Keratinocyte (primary cell): ENCODE data around the gene WNT7B. TPM values are rescaled to one million over a fixed set of nuclear protein-coding genes. Genes with fewer than 3 reads are reported as not detected.

Experiments
- DNase-seq: peaks from one replicate; pipeline ENCODE4 v3.0.0-alpha.2; 2011; ENCODE audit warnings: low read depth, missing footprints, low spot score
- FAIRE-seq: peaks from 2 replicates; lab custom pipeline; 2011; peaks lifted over from hg19 to GRCh38; lab: Jason Lieb, UNC
- H2AFZ ChIP-seq: 2 replicates; pipeline ENCODE4 v1.6.0; 2012; ENCODE audit warnings: low read length, control low read depth, inconsistent platforms; ENCODE audit not compliant: control insufficient read depth
- H3K27ac ChIP-seq: 2 replicates; pipeline ENCODE4 v1.5.1; 2011; ENCODE audit warnings: low read length; ENCODE audit not compliant: control insufficient read depth, insufficient read depth
- H3K27me3 ChIP-seq: 3 replicates; pipeline ENCODE4 v1.6.0; 2011; ENCODE audit warnings: low read length; ENCODE audit not compliant: control insufficient read depth, insufficient read depth; ENCODE audit errors: extremely low read depth
- H3K36me3 ChIP-seq, 2 experiments: 2 replicates in 1 of 2; 3 replicates in 1 of 2; pipeline ENCODE4 v1.5.1; 2011; ENCODE audit warnings: low read length in 2 of 2, mild to moderate bottlenecking in 1 of 2; ENCODE audit not compliant: control insufficient read depth in 2 of 2, insufficient read depth in 2 of 2; ENCODE audit errors: extremely low read depth in 1 of 2
- H3K4me1 ChIP-seq: 3 replicates; pipeline ENCODE4 v1.5.1; 2011; ENCODE audit warnings: low read length; ENCODE audit not compliant: control insufficient read depth, insufficient read depth; ENCODE audit errors: extremely low read depth
- H3K4me2 ChIP-seq: 3 replicates; pipeline ENCODE4 v1.6.0; 2011; ENCODE audit warnings: low read depth, low read length; ENCODE audit not compliant: control insufficient read depth, insufficient read depth; ENCODE audit errors: extremely low read depth
- H3K4me3 ChIP-seq, 3 experiments: fragments of 200-600 bp in 1 of 3; sonication (generic) in 1 of 3; 2 replicates in 2 of 3; 3 replicates in 1 of 3; pipeline ENCODE4 v1.5.1; 2011 to 2016; ENCODE audit warnings: low read length in 3 of 3, mild to moderate bottlenecking in 3 of 3, control low read depth in 2 of 3, inconsistent platforms in 1 of 3, low read depth in 1 of 3, mixed read lengths in 1 of 3, mixed run types in 1 of 3, moderate library complexity in 1 of 3; ENCODE audit not compliant: control insufficient read depth in 2 of 3, insufficient read depth in 2 of 3; ENCODE audit errors: extremely low read depth in 1 of 3
- H3K79me2 ChIP-seq: 2 replicates; pipeline ENCODE4 v1.6.0; 2012; ENCODE audit warnings: low read length; ENCODE audit not compliant: control insufficient read depth, insufficient read depth
- H3K9ac ChIP-seq: 3 replicates; pipeline ENCODE4 v1.6.0; 2011; ENCODE audit warnings: low read length; ENCODE audit not compliant: control insufficient read depth, insufficient read depth; ENCODE audit errors: extremely low read depth
- H3K9me1 ChIP-seq: 3 replicates; pipeline ENCODE4 v1.6.0; 2011; ENCODE audit warnings: low read length; ENCODE audit not compliant: control insufficient read depth, insufficient read depth; ENCODE audit errors: extremely low read depth
- H3K9me3 ChIP-seq: 2 replicates; pipeline ENCODE4 v1.5.1; 2012; ENCODE audit warnings: low read depth, low read length; ENCODE audit not compliant: control insufficient read depth
- H4K20me1 ChIP-seq: 3 replicates; pipeline ENCODE4 v1.6.0; 2011; ENCODE audit warnings: low read length; ENCODE audit not compliant: control insufficient read depth, insufficient read depth; ENCODE audit errors: extremely low read depth
- CTCF ChIP-seq, 3 experiments: IDR thresholded peaks in 1 of 3; conservative IDR thresholded peaks in 1 of 3; optimal IDR thresholded peaks in 1 of 3; 2 replicates in 2 of 3; 3 replicates in 1 of 3; pipeline versions ENCODE3 to v1.5.1; 2011; ENCODE audit warnings: low read length in 3 of 3, mild to moderate bottlenecking in 3 of 3, moderate library complexity in 2 of 3, control low read depth in 1 of 3, inconsistent platforms in 1 of 3; ENCODE audit not compliant: insufficient read depth in 2 of 3; ENCODE audit errors: extremely low read depth in 1 of 3
- EZH2 ChIP-seq: IDR thresholded peaks from one replicate; pipeline ENCODE4 v1.6.1; 2012; ENCODE audit warnings: inconsistent platforms, mild to moderate bottlenecking, low read length, moderate library complexity
- dilution Hi-C: fragments of 300-500 bp; cut with MboI; formaldehyde crosslinking; loops from one replicate; pipeline ENCODE4 v1.7.0; 2020; ENCODE audit warnings: low sequenced_read_pairs; ENCODE audit not compliant: extremely low pct_ligation_motif_present
- polyA plus RNA-seq, 5 experiments: library from polyadenylated mRNA; depleted of rRNA in 3 of 5; stranded (reverse) in 3 of 5; stranded (forward) in 1 of 5; unstranded in 1 of 5; fragments of >200 nt; gene quantifications; 1 replicate in 1 of 5; 2 replicates in 3 of 5; 3 replicates in 1 of 5; pipeline versions ENCODE4 v1.2.1 to v1.2.3, GENCODE V29; 2011 to 2012; ENCODE audit warnings: missing spikeins in 2 of 5, low read depth in 1 of 5, low replicate concordance in 1 of 5

Gene WNT7B
- polyA plus RNA-seq, 1 donor (not counting 4 experiments of a cell fraction or from before 2014, with no cell fraction given): 1.7 TPM

GRCh38 chr22:45959719-45960476, 17.1 kb downstream of the WNT7B start:
- H3K4me1 ChIP-seq: peaks cover 23% of the 10 kb centered on the region
- H3K9me1 ChIP-seq: no peaks in the 10 kb centered on the region
- H2AFZ ChIP-seq: no peak overlapping the region
- H3K27me3 ChIP-seq: peaks cover 7% of the 10 kb centered on the region
- H4K20me1 ChIP-seq: no peaks in the 10 kb centered on the region
- FAIRE-seq (no peak), DNase-seq (no peak)
- no peaks in the 10 kb centered on the region for H3K79me2 ChIP-seq
- dilution Hi-C loops: no loop called here
- TF ChIP-seq CTCF (optimal IDR thresholded peaks at IDR 0.05 in 1 of 3, IDR thresholded peaks at IDR 0.05 in 1 of 3, conservative IDR thresholded peaks at IDR 0.05 in 1 of 3; ENCODE audit: extremely low read depth in 1 of 3, insufficient read depth in 2 of 3, low read length in 3 of 3) (no peak), EZH2 (no peak)
- no peak overlapping the region for H3K27ac ChIP-seq
- H3K4me3 ChIP-seq: no peak overlapping the region
- no peak overlapping the region for H3K4me2 ChIP-seq
- no peaks in the 10 kb centered on the region for H3K9me3 ChIP-seq
- H3K9ac ChIP-seq: no peak overlapping the region
- no peaks in the 10 kb centered on the region for H3K36me3 ChIP-seq

- Histone ChIP-seq H3K27me3 (peaks cover 7% of the 10 kb centered on the region), H2AFZ (no peak overlapping the region), H3K79me2 (no peaks in the 10 kb centered on the region), H3K4me1 (peaks cover 14% of the 10 kb centered on the region), H3K9me1 (no peaks in the 10 kb centered on the region), H3K4me3 (no peak overlapping the region), H3K9ac (no peak overlapping the region), H3K27ac (no peak overlapping the region), H3K4me2 (no peak overlapping the region), H4K20me1 (no peaks in the 10 kb centered on the region), H3K9me3 (no peaks in the 10 kb centered on the region), H3K36me3 (no peaks in the 10 kb centered on the region)
- dilution Hi-C loops: no loop called here
- no peak for DNase-seq
- TF ChIP-seq EZH2 (no peak), CTCF (optimal IDR thresholded peaks at IDR 0.05 in 1 of 3, IDR thresholded peaks at IDR 0.05 in 1 of 3, conservative IDR thresholded peaks at IDR 0.05 in 1 of 3; ENCODE audit: extremely low read depth in 1 of 3, insufficient read depth in 2 of 3, low read length in 3 of 3) (no peak)
- FAIRE-seq: no peak
Measured at GRCh38 chr22:45958971-45959370, 18.0 kb downstream of the WNT7B start.
